GM18520 (cell line): ENCODE data around the gene PUS1.

ENCODE experiments used
- ATAC-seq: cut with Tn5 transposase; IDR thresholded peaks from one replicate; pipeline ENCODE4 v1.9.1; 2021; ENCODE audit not compliant: unreplicated experiment

Gene PUS1

GRCh38 chr12:131915823-131916222 is 13.3 kb upstream of the PUS1 start:
- ATAC-seq: no peak

GRCh38 chr12:131916306-131917138 is 12.6 kb upstream of the PUS1 start:
- ATAC-seq: no peak

- ATAC-seq: no peak
Measured at GRCh38 chr12:131917139-131917710, 11.9 kb upstream of the PUS1 start.

- no peak for ATAC-seq
Measured at GRCh38 chr12:131917711-131918306, 11.3 kb upstream of the PUS1 start.

- no peak for ATAC-seq
Measured at GRCh38 chr12:131918311-131919050, 10.6 kb upstream of the PUS1 start.

GRCh38 chr12:131919051-131919347 is 10.1 kb upstream of the PUS1 start:
- no peak for ATAC-seq

GRCh38 chr12:131919366-131920156 is 9.5 kb upstream of the PUS1 start:
- ATAC-seq: no peak

- ATAC-seq: no peak
Measured at GRCh38 chr12:131920157-131920508, 8.9 kb upstream of the PUS1 start.

GRCh38 chr12:131920902-131921840 is 7.9 kb upstream of the PUS1 start:
- no peak for ATAC-seq

GRCh38 chr12:131921866-131922769 is 7.0 kb upstream of the PUS1 start:
- no peak for ATAC-seq

GRCh38 chr12:131922772-131923171 is 6.3 kb upstream of the PUS1 start:
- no peak for ATAC-seq

GRCh38 chr12:131923260-131923659 is 5.8 kb upstream of the PUS1 start:
- ATAC-seq: peak; percentile 72

GRCh38 chr12:131927110-131928079 is 1.7 kb upstream of the PUS1 start:
- ATAC-seq: no peak

- ATAC-seq: no peak
Measured at GRCh38 chr12:131928080-131928710, 881 bp upstream of the PUS1 start.

GRCh38 chr12:131929581-131930456 is 743 bp downstream of the PUS1 start:
- ATAC-seq: no peak

GRCh38 chr12:131930510-131930909 is 1.4 kb downstream of the PUS1 start:
- no peak for ATAC-seq
